Measurements from ENCODE around the gene DNAJC5.
"Not testable (repeated sequence)": the region's sequence is repeated elsewhere in the genome, so short reads cannot be mapped to it uniquely, and the experiment has no call there.

Gene DNAJC5

GRCh38 chr20:63953764-63954429 is 59.0 kb downstream of the DNAJC5 start:
- no peak for DNase-seq

DNA sequence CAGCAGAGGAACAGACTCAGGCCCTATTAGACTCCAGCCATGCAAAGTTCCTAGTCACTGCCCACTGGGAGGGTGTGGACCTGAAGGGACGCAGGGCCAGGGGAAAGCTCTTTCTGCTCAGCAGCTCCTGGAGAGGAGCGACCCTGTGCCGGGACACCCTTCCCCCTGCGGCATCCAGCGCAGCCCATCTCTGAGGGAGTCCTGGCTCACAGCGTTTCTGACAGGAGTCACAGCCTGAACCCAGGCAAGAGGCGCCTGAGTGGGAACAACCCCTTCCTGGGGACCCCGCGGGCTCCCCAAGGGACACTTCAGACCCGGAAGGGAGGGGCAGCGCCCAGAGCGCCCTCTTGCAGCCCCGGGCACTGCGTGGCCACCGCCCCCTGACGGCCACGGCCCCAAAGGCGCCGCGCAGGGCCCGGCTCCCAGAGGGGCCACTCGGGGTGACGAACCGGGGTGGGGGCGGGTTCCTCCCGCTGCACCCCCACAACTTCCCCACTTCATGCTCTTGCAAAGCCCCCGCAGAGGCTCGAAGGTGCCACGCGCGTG is 60.4 kb downstream of the DNAJC5 start:
- peak in 30 of 51 donors; percentile 24 to 72 (median 52) for DNase-seq

- DNase-seq: peak in 50 of 51 donors; percentile 38 to 96 (median 82)
Observed at GRCh38 chr20:63955827-63956663, 61.1 kb downstream of the DNAJC5 start, which contains the start of gene UCKL1. UCKL1 (minus strand) TSS chr20:63956416; CDS start chr20:63956372, 44 bp downstream.

- DNase-seq: peak in 2 of 51 donors; percentile 66 to 78
Observed at GRCh38 chr20:63956664-63957003, 61.7 kb downstream of the DNAJC5 start.

DNA sequence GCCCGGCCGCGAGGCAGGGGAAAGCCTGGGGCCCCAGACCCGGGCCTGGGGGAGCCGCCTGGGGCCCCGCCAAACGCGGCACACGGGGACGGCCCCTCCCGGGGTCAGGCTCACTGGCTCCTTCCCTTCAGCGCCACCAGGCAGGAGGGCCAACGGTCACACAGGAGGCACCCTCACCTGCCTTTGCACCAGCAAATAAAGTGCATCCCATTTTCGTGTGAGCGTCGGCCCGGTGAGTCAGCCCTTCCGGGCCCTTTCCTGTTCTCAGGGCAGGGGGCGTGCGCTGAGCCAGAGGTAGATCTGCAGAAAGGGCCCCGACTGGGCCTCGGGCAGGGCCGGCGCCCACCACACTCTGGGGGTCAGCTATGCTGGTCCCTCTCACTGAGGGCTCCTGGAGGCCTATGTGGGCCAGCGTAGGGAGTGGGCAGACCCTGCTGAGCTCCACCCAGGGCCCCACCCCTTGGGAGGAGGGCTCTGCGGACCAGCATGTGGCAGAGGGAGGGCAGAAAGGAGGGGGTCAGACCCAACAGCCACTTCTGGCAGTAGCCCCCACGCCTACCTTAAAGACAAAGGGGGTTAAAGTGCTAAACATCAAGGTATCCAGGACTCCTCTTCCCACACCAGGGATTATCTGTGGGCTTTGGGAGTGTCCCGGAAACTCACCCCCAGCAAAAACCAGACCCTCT is 62.2 kb downstream of the DNAJC5 start:
- DNase-seq: peak in 33 of 51 donors; percentile 20 to 75 (median 46)

- DNase-seq: no peak
Observed at GRCh38 chr20:63957690-63958441, 62.9 kb downstream of the DNAJC5 start.

GRCh38 chr20:63958471-63958870 is 63.5 kb downstream of the DNAJC5 start:
- DNase-seq: no peak

DNA sequence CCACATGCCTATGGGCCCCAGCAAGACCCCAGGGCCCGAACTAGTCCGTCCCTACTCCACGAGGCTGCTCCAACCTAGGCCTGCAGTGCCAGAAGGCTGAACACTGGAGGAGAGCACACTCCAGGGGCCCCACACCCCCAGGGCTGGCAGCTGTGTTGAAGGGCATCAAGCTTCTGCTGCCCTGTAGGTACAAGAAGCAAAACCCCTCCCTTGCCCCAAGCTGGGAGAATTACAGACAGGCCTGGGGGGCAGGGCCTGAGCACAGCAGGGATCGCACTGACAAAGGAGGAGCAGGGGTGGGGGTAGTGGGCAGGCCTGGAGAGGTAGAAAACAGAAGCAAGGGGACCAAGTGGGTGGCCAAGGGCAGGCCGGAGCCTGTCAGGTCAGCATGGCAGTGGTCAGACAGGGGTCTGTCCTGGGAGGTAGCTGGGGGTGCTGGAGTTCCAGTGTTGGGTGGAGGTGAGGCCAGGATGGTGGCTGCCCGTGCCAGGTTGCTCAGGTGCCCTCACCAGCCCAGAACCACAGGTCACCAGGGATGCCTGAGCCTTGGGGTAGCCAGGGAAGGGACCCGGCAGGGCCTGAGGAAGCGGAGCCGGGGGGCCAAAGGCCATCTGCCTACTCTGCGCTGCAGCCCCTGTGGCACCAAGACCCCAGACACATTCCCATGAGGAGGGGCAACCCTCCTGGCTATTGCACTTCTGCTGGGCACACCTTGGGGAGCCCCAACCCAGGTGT is 64.2 kb downstream of the DNAJC5 start:
- no peak for DNase-seq

DNA sequence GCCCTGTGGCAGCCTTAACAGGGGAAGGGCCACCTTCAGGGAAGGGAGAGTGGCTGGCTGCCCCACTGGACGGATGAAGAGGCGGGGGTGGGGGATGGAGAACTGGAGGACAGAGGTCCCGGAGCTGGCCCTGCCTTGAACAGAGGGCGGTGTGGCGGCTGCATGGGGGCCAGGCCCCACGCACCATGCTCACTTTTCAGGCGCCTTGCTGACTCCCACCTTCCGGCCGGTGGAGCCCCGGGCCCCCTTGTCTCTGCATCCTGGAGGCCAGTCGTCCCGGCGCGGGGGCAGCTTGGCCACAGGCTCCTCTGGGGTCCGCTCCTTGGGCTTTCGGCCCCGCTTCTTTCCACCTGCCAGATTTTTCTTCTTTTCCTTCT is 64.8 kb downstream of the DNAJC5 start:
- no peak for DNase-seq

GRCh38 chr20:63960654-63961621 is 66.0 kb downstream of the DNAJC5 start:
- not testable (repeated sequence) for DNase-seq

DNA sequence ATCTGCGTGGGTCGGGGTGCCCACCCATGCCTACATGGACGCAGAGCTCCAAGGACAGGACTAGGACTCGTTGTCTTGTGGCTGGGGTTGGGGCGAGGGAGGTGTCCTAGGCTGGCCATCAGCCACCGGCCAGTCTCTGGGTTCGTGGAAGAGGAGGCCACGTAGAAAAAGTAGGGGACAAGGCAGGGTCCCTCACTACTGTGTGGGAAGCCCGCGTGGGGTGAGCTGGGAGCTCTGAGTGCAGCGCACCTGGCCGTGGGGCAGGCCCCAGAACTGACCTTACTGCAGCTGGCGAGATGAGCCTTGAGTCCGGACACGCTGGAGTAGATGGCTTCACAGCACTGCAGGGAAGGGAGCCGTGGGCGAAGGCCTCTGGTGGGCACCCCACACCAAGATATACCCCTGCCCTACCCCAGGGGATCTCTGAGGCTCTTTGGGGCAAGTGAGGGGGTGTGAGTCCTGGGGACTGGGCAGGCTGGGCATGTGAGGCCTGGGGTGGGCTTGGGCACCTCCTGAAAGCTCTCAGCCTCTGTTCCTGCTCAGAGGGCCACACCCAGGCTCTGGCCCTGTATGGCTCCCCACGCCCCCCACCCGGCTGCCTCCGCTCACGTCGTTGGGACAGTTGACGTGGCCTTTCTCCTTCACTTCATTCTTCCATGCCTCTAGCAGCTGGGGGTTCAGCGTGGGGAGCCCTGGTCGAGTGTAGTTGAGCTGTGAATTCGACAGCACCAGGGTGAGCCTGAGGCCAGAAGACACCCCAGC is 66.9 kb downstream of the DNAJC5 start:
- DNase-seq: no peak

- no peak for DNase-seq
Observed at GRCh38 chr20:63962426-63963347, 67.8 kb downstream of the DNAJC5 start.

DNA sequence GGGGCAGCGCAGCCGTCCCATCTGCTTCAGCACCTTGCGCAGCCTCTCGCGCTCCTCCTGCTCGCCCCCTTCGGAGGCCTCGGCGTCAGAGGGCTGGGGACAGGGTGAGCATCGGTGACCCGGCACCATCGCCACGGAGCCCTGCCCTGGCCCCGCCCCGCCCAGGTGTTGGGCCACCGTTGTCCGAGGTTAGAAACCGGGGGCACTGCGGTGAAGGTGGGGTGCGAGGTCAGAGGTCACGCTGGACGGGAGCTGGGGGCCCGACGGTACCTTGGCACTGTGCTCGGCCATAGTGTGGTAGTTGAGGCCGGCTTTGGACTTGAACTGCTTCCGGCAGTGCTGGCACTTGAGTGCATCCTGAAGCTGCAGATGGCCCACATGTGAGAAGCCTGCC is 68.4 kb downstream of the DNAJC5 start:
- DNase-seq: no peak

- DNase-seq: no peak
Observed at GRCh38 chr20:63963784-63964301, 68.9 kb downstream of the DNAJC5 start.

DNA sequence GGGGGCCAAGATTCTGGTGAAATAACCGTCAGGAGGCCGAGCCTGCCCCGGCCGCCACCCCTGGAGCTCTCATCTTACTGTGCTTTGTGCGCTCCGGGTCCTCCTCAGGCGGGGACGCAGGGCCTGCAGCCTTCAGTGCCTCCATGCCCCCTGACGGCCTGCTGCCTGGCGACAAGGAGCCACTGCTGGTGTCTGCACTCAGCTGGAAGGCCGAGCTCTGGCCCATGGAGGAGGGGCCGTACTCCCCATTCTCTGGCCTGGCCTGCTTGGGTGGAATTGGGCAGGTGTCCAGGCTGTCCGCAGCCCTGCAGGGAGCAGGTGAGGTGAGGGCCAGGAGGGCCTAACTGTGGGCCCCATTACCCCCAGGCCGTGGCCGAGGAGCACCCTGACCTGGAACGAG is 69.5 kb downstream of the DNAJC5 start:
- no peak for DNase-seq

DNA sequence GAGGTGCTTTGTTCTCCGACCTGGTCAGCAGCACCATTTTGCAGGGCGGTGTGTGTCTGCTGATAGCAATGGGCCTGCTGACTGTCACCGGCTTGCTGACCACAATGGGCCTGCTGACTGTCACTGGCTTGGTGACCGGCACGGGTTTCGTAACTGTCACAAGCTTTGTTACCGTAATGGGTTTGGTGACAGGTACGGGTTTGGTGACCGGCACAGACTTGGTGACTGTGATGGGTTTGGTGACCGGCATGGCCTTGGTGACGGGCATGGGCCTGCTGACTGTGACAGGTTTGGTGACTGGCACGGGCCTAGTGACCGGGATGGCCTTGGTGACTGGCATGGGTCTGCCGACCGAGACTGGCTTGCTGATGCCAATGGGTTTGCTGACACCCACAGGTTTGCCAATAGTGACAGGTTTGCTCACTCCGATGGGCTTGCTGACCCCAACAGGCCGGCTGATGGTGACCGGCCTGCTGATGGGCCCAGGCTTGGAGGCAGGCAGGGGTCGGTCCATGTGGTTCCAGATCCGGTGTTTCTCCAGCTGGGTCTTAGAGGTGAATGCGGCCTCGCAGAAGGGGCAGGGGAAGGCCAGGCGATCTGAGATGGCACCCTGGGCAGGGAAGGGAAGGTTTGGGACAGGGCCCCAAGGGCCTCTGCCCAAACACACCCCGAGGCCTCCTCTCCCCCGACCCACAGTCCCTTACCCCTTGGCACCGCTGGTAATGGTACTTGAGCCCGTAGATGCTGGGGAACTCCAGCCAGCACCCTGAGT is 71.4 kb downstream of the DNAJC5 start:
- no peak for DNase-seq
